NCI-H69 (cell line): ENCODE results near the gene NUDT19.
"Not testable (repeated sequence)": the region's sequence is repeated elsewhere in the genome, so short reads cannot be mapped to it uniquely, and the experiment has no call there.

Source experiments
- DNase-seq: peaks from one replicate; lab custom pipeline; 2025; lab: John Stamatoyannopoulos, UW

NUDT19 gene

GRCh38 chr19:32691291-32691951 is at the start of gene NUDT19:
NUDT19 (plus strand) TSS chr19:32691821; CDS start chr19:32691961, 140 bp downstream.
- DNase-seq = peak; percentile 80

GRCh38 chr19:32642771-32643170 is 48.9 kb upstream of the NUDT19 start:
- DNase-seq = no peak

DNA sequence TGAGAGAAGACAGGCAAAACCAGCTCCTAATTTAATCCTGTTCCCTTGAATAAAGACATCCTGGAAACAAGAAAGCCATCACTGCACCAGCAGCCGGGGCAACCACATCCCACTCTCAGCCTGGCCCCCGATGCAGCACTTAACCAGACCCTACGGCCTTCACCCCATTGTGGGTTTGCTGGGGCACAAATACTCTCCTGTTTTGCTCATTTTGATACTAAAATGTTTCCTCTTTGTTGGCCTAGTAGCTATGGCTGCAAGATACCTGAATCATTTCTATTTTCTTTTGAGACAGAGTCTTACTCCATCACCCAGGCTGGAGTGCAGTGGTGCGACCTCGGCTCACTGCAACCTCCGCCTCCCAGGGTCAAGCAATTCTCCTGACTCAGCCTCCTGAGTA is 45.1 kb upstream of the NUDT19 start:
- DNase-seq = no peak

GRCh38 chr19:32647361-32647760 is 44.3 kb upstream of the NUDT19 start:
- DNase-seq = no peak

GRCh38 chr19:32649751-32650150 is 41.9 kb upstream of the NUDT19 start:
- DNase-seq = no peak

GRCh38 chr19:32650671-32651070 is 41.0 kb upstream of the NUDT19 start:
- no peak for DNase-seq

DNA sequence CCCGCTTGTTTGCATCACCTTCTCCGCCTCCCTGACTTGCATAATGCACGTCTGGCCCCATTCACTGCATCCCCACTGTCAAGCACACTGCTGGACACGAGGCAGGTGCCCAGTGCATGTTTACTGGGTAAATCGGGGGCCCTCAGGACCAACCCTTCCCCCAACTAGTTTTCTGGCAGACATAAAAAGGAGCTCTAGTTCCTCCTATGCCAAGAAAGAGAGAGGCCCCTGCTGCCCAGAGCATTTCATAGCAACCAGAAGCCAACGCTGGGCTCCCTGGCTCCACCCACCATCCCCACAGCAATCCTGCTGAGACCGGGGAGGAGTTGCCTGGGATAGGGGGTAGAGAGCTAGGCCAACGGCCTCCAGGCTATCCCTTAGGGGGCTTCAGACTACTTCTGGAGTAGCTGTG is 39.9 kb upstream of the NUDT19 start:
- peak; percentile 4 for DNase-seq

DNA sequence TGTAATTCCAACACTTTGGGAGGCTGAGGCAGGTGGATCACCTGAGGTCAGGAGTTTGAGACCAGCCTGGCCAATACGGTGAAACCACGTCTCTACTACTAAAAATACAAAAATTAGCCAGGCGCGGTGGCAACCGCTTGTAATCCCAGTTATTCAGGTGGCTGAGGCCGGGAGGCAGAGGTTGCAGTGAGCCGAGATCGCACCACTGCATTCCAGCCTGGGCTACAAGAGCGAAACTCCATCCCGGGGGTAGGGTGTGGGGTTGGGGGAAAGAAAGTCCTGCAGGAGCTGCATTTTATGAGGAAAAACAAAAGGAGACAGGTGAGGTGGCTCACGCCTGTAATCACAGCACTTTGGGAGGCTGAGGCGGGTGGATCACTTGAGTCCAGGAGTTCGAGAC is 39.3 kb upstream of the NUDT19 start:
- not testable (repeated sequence) for DNase-seq

DNA sequence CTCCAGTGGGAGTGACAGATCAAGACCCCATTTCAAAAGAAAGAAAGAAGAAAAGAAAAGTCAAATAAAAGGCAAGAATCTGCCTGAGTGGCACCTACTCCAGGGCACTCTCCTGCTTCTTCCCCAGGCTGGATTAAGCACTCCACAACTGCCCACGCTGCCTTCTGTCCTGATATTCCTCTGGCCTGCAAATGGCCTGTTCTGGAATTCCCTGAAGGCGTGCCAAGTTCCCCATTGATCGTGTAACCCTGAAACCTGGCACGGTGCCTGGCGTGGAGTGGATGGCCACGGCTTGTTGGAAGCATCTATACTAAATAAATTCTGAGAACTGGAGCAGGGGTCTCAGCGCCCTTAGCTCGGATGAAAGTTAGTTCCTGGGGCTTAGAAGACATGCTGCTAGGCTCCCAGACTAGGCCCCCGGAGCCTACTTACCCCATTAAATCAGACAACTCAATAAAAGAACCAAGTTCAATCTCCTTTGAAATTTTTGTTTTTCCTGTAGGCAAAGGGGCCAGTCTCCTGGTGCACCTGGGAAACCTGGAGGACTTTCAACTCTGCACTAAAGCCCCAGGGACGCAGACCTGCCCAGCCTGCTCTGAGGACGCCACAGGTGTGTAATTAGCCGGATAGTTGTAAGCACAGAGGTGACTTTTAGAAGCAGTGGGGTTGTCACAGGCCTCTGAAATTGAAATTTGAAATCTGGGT is 38.6 kb upstream of the NUDT19 start:
- DNase-seq = peak; percentile 90

DNA sequence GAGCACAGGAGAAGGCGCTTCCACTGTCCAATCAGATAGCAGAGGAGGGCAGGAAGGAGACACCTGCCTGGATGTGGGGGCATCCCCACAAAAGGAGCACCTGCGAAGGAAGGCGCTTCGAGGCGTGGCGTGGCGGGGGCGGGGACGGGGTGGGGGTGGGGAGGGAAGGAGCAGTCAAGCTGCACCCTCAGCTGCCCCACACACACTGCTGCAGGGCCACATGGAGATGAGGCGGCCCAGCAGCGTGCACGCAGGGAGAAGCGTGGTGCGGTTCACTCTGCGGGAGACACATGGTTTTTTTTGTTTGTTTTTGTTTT is 38.1 kb upstream of the NUDT19 start:
- no peak for DNase-seq

GRCh38 chr19:32656379-32656778 is 35.2 kb upstream of the NUDT19 start:
- DNase-seq = not testable (repeated sequence)

DNA sequence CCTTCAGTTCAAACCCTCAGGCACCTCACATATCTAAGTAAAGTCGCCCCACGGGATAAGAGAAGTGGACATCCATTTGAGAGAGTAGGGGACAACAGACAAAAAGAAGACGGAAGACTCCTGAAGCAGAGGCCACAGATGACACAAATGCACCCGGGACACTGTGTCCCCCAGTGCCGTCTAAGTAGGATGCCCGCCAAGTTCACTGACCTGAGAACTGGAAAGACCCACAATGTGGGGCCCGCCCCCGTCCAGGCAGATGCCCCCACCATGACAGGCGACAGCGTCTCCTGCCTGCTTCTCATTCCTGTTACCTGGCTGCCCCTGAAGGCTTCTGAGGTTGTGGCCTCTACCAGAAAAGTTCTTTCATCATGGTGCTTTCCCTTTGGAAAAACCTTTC is 33.5 kb upstream of the NUDT19 start:
- DNase-seq = no peak

GRCh38 chr19:32658527-32658926 is 33.1 kb upstream of the NUDT19 start:
- no peak for DNase-seq

GRCh38 chr19:32661318-32661717 is 30.3 kb upstream of the NUDT19 start:
- no peak for DNase-seq

GRCh38 chr19:32662186-32662585 is 29.4 kb upstream of the NUDT19 start:
- DNase-seq = no peak

GRCh38 chr19:32666084-32666483 is 25.5 kb upstream of the NUDT19 start:
- DNase-seq = no peak

GRCh38 chr19:32669310-32669709 is 22.3 kb upstream of the NUDT19 start:
- no peak for DNase-seq

- DNase-seq = no peak
Observed at GRCh38 chr19:32671883-32672593, 19.6 kb upstream of the NUDT19 start.

DNA sequence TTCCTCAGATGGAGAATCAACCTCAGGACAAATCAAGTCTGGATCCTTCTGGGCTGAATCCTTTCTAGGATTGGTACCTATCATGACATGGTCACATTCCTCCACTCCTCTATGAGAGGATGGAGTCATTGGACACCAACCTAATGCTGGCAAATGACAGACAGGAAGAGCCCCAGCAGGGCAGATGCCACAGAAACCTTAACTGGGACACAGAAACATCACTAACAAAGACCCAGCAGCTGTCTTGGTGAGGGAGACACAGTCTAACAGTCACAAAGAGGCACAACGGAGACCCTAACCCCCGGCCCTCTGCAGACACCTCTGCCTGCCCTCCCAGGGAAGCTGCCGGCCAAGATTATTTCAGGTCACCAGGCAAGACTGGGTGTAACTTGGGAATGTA is 18.8 kb upstream of the NUDT19 start:
- no peak for DNase-seq

- no peak for DNase-seq
Observed at GRCh38 chr19:32673573-32673972, 18.0 kb upstream of the NUDT19 start.

- peak; percentile 60 for DNase-seq
Observed at GRCh38 chr19:32674153-32674930, 17.3 kb upstream of the NUDT19 start.

- peak; percentile 99 for DNase-seq
Observed at GRCh38 chr19:32674931-32675719, 16.5 kb upstream of the NUDT19 start, which contains the start of gene ANKRD27. ANKRD27 (minus strand) TSS chr19:32675180; CDS start chr19:32659015, 16,165 bp downstream.
